ENCODE results near the gene SLC24A4.
"Not testable (repeated sequence)": the region's sequence is repeated elsewhere in the genome, so short reads cannot be mapped to it uniquely, and the experiment has no call there.

SLC24A4 gene

DNA sequence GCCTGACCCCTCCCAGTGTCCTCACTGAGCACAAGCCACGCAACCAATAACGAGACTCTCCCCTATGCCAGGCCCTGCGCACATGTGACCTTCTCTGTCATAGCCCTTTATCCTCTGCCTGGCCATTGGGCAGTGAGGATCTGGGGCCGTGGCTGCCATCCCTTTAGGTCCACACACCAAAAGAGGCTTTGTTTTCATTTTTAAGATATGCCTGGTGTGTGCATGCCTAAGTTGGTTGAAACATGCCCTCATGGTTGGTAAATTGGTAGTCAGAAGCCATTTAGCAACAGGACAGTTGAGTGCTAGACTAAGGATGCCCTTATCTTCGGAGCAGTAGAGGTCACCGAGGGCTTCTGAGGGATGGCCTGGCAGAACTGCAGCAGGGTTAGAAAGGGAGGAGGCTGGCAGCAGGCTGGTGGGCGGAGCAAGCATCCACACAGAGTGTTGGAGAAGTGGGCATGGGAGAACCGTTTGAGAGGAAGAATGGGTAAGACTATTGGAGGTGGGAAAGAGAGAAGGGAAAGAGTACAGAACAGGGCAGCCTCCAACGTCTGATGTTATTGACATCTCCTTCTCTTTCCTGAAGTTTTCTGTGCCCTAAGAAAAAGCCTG, 75.1 kb downstream of the SLC24A4 start:
- TF ChIP-seq ZNF274 (IDR thresholded peaks at IDR 0.05; ENCODE audit: low read depth, low read length), result no peak
- no peak overlapping the region for H3K4me3 ChIP-seq (ENCODE audit: low read length)

DNA sequence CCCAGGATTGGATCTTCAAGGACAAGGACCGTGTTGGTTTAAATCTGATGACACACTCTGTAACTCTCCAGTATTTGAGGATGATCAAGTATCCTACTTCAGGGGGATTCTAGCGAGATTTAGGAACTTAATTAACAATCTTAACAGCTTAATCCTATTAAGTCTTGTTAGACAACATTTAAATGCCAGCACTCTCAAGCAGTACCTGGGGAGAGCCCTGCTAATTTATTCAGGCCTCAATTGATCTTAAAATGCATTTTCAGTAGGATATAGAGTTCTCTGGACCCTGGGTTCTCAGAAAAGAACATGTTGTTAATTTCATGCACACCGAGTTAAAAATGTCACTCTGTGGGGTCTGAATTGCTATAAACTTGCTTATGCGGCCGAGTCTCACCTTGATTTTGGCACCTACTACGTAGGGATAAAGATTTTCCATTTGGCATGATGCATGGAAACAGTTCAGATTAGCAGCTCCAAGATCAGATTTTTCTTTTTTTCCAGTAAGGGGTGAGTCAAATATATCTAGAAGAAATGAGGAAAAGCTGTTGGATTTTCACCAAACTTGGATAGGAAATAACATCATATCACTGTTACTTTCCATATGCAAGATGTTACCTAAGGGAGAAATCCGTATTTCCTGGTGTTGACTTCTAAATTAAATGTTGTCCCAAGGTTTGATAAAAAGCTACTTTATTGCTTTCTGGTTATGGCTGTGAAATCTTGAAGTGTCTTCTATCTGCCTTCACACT, 76.1 kb downstream of the SLC24A4 start:
- H3K4me3 ChIP-seq (ENCODE audit: low read length), result no peak overlapping the region
- TF ChIP-seq ZNF274 (IDR thresholded peaks at IDR 0.05; ENCODE audit: low read depth, low read length), result no peak

DNA sequence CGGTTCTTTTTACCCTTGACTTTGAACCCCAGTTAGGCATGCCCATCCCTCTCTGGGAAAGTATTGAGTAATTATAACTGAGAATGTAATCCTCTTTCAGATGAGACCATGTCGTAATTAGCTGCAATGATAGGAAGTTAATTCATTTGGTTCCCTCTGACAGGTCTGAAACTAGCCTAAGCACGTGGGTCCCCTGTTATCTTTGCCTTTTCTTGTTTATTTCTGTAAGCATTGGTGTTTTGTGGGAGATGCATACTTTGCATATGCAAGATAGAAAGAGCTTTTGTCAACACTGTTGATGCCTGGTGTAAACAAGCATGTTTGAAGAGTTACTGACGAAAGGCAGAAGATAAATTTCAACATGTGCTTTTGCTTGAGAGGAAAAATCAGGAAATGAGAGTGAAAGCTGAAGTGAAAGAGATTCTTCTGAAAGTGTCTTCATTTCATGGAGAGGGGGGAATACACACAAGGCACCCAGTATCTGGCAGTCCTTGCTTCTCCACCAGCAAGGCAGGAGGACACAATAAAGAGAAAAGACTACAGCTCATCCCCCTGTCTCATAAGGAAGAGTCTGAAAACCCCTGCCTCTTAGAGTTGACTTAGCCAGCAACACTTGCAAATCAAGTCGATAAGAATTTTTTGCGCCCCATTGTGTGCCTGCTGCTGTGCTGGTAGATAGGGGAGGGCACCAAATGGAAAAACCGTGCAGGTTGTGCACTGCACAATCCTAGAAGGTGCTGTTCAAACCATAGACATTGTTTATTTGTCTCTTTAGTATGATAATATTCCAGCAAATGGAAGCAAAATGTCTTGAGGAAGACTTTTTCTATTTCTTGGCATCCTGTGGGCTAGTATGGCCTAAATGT, 77.8 kb downstream of the SLC24A4 start:
- TF ChIP-seq ZNF274 (IDR thresholded peaks at IDR 0.05; ENCODE audit: low read depth, low read length), result no peak
- no peak overlapping the region; the same call in 1 of the 2 replicates for H3K4me3 ChIP-seq (ENCODE audit: low read length)

DNA sequence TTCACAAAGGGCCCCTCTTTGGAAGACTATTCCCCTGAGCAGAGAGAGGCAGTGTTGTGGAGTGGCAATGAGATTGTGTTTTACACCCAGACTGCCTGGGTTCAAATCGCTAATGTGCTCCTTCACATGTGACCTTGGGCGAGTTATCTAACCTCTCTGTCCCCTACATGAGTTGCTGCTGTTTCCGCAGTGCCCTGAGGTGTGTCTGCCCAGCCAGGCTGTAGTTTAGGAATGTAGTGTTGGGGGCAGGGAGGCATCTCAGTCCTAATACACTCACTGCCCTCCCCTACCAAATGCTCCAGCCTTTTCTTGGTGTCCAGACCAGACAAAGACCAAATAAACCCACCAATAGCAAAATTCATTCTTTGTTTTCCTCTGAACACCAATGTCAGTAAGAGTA, 78.6 kb downstream of the SLC24A4 start:
- H3K4me3 ChIP-seq (ENCODE audit: low read length), result no peak overlapping the region
- TF ChIP-seq ZNF274 (IDR thresholded peaks at IDR 0.05; ENCODE audit: low read depth, low read length), result no peak

DNA sequence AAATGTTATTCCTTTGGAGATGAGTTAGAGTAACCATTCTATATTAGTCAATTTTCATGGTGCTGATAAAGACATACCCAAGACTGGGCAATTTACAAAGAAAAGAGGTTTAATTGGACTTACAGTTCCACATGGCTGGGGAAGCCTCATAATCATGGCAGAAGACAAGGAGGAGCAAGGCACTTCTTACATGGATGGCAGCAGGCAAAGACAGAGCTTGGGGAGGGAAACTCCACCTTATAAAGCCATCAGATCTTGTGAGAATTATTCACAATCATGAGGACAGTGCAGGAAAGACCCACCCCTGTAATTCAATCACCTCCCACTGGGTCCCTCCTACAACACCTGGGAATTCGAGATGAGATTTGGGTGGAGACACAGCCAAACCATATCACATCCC, 79.5 kb downstream of the SLC24A4 start:
- H3K4me3 ChIP-seq (ENCODE audit: low read length), result not testable (repeated sequence)

DNA sequence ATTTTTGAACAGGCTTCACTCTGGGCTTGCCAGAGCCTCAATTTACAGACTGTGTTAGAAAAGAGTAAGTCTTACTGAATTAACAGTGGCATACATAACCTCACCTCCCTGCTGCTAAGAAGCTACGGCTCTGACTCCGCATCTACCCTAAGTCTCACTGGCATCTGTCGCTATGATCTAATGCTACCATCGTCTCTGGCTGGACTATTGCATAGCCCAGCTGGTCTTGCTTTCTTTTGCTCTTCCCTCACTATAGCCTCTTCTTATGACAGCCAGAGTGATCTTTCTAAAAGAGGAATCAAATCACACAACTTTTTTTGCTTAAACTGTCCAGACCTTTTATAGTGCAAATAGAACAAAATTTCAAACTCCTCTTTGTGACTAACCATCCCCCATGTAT, 81.1 kb downstream of the SLC24A4 start:
- H3K4me3 ChIP-seq (ENCODE audit: low read length), result no peak overlapping the region

DNA sequence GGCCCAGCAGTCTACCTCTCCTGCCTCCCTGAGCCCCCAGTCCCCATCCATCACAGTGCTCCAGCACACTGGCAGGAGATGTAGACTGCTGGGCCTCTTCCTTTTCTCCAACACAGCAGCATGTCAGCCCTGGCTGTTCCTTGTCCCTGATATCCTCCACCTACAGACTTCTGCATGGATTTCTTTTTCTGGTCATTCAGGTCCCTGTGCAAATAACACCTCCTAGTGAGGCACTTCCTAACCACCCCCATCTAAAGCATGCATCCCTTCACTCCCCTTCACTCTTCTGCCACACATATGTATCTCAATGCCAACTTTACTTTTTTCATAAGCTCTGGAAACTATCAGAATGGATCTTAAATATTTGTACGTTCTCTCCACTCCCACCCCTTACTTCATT, 81.5 kb downstream of the SLC24A4 start:
- H3K4me3 ChIP-seq (ENCODE audit: low read length), result no peak overlapping the region
- no peak for TF ChIP-seq ZNF274 (IDR thresholded peaks at IDR 0.05; ENCODE audit: low read depth, low read length)

More for the DNA sequence above, 81.1 kb downstream of the SLC24A4 start:
- TF ChIP-seq ZNF274 (IDR thresholded peaks at IDR 0.05; ENCODE audit: low read depth, low read length), result no peak

DNA sequence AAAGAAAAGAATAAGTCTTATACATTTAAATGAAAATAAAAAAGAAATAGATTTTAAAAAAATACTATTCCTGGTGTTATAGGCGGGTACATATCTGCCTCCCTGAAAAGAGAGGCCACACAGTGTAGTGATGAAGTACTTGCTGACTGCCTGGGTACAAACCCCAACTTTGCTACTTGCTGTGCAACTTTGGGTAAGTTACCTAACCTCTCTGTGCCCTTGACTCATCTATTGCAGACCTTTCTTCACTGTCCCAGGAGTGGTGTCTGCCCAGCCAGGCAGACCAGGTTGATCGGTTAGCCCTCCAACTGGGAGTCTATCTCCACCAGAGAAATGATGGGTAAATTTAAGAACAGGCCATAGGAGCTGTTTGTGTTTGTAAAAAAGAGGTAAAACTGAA, 82.0 kb downstream of the SLC24A4 start:
- H3K4me3 ChIP-seq (ENCODE audit: low read length), result no peak overlapping the region
- no peak for TF ChIP-seq ZNF274 (IDR thresholded peaks at IDR 0.05; ENCODE audit: low read depth, low read length)

DNA sequence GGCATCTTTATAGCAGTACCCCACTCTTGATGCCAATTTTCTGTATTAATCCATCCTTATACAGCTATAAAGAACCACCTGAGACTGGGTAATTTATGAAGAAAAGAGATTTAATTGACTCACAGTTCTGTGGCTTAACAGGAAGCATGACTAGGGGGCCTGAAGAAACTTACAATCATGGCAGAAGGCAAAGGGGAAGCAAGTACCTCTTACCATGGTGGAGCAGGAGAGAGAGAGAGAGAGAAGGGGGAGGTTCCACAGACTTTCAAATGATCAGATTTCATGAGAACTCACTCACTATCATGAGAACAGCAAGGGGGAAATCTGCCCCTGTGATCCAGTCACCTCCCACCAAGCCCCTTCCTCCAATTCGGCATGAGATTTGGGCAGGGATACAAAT, 84.4 kb downstream of the SLC24A4 start:
- H3K4me3 ChIP-seq (ENCODE audit: low read length), result no peak overlapping the region
- no peak for TF ChIP-seq ZNF274 (IDR thresholded peaks at IDR 0.05; ENCODE audit: low read depth, low read length)

DNA sequence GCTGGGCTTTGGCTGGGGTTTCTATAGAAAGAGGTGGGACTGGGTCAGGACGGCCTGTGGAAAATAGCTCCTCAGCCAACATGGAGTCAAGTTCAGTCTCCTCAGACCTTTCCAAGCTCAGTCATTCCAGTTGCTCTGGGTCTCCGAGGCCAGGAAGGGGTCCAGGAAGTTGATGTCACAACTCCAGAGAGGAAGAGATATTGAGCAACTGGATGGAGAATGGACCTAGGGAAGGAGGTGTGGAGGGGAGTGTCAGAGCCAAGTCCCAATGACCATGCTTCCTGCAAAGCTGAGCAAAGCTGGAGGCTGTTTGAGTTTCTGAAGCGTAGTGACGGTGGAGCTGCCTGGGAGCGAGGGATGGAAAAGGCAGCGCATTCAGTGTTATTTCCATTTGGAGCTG, 86.1 kb downstream of the SLC24A4 start:
- TF ChIP-seq ZNF274 (IDR thresholded peaks at IDR 0.05; ENCODE audit: low read depth, low read length), result no peak
- no peak overlapping the region for H3K4me3 ChIP-seq (ENCODE audit: low read length)

DNA sequence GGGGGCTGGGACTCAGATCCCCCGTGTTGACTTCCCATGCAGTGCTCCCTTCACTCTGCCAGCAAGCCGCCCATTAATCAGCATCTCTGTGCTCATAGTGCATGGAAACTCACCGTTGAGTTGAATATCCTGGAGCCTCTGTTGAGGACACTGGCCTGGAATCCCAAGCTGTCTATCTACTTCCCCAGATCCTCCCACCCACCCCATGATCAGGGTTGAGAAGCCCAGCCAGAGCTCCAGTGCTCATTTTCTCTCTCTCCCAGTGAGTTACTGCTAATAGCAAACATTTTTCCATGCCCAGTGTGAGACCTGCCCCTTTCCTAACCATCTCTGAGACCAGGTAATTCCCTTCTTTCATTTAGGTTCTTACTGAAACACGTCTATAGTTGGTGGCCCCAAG, 88.2 kb downstream of the SLC24A4 start:
- no peak for TF ChIP-seq ZNF274 (IDR thresholded peaks at IDR 0.05; ENCODE audit: low read depth, low read length)
- no peak overlapping the region for H3K4me3 ChIP-seq (ENCODE audit: low read length)

DNA sequence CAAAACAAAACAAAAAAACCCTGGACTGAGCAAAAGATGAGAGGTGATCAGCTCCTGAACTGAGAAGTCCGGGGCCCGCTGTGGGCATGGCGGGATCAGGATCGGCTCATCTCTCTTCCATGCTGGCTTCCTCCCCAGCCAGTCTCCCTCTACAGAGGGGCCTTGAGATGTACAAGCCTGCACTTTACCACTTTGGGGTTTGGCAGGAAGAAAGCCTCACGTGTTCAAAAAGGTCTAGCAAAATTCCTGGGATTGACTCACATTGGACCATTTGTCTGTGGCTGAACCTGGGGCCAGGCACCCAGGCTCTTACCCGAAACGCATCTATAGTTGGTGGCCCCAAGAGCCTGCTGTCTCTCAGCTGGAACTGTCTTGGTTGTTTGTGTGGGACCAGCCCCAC, 89.0 kb downstream of the SLC24A4 start:
- H3K4me3 ChIP-seq (ENCODE audit: low read length), result no peak overlapping the region
- no peak for TF ChIP-seq ZNF274 (IDR thresholded peaks at IDR 0.05; ENCODE audit: low read depth, low read length)

DNA sequence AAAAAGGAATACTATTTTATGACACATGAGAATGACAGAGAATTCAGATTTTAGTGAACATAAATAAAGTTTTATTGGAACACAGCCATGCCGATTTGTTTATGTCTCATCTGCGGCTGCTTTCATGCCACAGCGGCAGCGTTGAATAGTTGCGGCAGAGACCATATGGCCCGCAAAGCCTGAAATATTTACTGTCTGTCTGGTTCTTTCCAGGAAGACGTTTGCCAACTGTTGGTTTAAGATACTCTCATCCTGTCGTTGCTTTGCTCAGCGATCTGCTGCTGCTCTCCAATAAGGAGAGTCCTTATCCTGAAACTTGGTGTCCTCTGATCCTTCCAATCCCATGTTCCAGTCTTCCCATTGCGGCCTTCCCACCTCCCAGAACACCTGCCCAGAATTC, 89.9 kb downstream of the SLC24A4 start:
- TF ChIP-seq ZNF274 (IDR thresholded peaks at IDR 0.05; ENCODE audit: low read depth, low read length), result no peak
- H3K4me3 ChIP-seq (ENCODE audit: low read length), result no peak overlapping the region

DNA sequence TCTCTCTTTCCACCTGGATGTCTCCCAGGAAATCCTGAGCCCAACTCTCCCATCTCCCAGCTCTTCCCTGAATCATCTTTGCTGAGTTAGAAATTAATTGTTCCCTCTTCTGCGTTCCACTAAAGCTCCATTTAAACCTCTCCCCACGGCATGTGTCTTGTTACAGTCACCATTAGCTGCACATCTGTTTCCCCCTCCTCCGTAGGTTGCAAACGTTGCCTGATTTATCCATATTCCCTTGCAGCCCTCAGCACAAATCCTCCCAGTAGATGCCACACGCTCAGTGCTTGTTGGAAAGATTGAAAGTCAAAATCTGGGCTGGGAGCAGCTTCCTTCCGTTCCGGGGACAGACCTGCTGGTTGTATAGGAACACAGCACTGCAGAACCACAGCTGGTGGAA, 90.4 kb downstream of the SLC24A4 start:
- TF ChIP-seq ZNF274 (IDR thresholded peaks at IDR 0.05; ENCODE audit: low read depth, low read length), result no peak
- H3K4me3 ChIP-seq (ENCODE audit: low read length), result no peak overlapping the region
